CD4-positive, alpha-beta T cell treated with Interleukin-15 for 4 hours (primary cell): ENCODE results near the gene ZYG11A.
A peak's percentile ranks its signal among the peaks of the same experiment; 100 is the strongest.
"Not testable (repeated sequence)": the region's sequence is repeated elsewhere in the genome, so short reads cannot be mapped to it uniquely, and the experiment has no call there.

Source experiments
- DNase-seq: peaks from one replicate; pipeline ENCODE4 v3.0.0-alpha.2; 2020; ENCODE audit warnings: low spot score

ZYG11A gene

DNA sequence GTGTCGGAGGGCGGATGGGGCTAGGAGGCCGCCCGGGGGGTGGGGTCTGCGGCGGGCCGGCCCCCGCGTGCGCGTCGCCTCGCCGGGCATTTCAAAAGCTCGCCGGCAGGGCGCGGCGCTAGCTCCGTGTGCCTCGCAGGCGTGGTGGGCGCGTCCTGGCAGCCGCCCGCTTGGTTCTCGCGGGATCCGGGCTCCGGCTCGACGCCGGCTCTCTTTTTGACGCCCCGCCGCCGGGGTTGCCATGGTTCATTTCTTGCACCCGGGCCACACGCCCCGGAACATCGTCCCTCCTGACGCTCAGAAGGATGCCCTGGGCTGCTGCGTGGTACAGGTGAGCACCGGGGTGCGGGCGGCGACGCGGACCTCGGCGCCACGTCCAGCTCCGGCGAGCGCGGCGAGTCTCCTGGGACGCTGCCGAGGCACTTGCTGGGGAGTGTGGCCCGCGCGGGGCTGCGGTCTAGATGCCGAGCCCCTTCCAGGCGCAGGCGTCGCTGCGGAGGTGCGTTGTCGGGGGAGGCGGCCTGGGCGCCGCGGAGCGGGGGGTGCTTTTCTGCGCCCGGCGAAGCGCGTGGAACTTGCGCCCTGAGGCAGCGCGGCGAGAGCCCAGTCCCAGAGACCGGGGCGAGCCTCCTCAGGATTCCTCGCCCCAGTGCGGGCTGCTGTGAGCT lies at the start of gene ZYG11A:
TSS of gene ZYG11A (plus strand) at position 118 of the 668 bp plus-strand sequence. CDS start at position 242, 124 bp downstream.
- peak; percentile 45 for DNase-seq

GRCh38 chr1:52793717-52794116 lies 48.8 kb upstream of the ZYG11A start:
- DNase-seq = not testable (repeated sequence)

DNA sequence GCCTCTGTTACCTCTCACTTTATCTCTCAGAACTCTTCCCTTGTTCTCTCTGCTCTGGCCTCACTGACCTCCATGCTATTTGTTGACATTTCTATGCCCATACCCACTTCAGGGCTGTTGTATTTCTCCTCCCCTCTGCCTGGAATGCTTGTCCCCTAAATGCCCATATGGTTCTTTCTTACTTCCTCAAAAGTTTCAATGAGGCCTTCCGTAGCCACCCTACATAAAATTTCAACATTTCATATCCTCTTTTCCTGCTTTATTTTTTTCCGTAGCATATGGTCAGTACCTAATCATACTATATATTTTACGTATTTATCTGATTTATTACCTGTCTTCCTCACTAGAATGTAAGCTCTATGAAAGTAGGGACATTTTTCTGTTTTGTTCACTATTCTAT lies 47.1 kb upstream of the ZYG11A start:
- no peak for DNase-seq

GRCh38 chr1:52798331-52798730 lies 44.2 kb upstream of the ZYG11A start:
- no peak for DNase-seq

GRCh38 chr1:52801011-52801410 lies 41.5 kb upstream of the ZYG11A start:
- no peak for DNase-seq

- not testable (repeated sequence) for DNase-seq
Measured at GRCh38 chr1:52804083-52804482, 38.5 kb upstream of the ZYG11A start.

- no peak for DNase-seq
Measured at GRCh38 chr1:52814465-52814864, 28.1 kb upstream of the ZYG11A start.

DNA sequence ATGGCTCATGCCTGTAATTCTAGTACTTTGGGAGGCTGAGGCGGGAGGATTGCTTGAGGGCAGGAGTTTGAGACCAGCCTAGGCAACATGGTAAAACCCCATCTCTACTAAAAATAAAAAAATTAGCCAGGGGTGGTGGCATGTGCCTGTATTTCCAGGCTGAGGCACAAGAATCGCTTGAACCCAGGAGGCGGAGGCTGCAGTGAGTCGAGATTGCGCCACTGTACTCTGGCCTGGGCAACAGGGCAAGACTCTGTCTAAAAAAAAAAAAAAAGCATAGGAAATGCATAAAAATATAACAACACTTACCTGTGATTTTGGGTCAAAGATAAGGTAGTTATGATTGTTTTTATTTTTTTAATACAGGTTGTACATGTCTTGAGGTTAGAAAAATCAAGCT lies 21.7 kb upstream of the ZYG11A start:
- not testable (repeated sequence) for DNase-seq

DNA sequence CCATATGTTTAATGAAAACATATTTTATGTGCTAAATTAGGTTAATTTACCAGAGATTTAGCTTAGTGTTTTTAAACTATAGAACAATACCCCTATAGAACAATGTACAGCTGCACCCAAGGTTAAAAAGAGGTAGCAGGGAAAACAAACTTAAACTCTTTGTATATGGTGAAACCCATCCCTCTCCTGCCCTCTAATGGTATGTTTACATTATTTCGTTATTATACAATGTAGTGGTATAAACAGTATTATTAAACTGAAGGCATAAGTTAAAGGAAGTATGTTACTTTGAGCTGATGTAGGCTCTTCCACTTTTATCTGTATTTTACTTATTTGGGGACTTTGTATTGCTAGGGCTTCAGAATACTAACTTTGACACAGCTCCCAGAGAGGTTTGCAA lies 16.7 kb upstream of the ZYG11A start:
- no peak for DNase-seq

DNA sequence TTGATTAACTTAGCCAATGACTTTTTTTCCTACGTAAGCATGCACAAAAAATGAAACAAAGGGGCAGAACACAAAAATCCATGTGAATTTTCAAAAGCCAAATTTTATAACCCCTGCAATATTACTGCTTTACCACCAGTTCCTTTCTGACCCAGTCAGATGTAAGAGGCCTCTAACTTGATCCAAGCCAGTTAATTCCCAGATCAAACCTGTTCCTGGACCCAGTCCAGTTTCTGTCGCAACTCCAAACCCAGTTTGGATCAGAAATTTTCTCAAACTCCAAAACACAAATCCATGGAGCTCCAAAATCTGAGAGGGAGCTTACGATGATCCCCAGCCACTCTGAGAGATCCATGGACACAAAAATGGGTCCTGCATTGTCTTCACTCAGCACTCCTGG lies 7.8 kb upstream of the ZYG11A start:
- no peak for DNase-seq

GRCh38 chr1:52836035-52836434 lies 6.5 kb upstream of the ZYG11A start:
- no peak for DNase-seq

DNA sequence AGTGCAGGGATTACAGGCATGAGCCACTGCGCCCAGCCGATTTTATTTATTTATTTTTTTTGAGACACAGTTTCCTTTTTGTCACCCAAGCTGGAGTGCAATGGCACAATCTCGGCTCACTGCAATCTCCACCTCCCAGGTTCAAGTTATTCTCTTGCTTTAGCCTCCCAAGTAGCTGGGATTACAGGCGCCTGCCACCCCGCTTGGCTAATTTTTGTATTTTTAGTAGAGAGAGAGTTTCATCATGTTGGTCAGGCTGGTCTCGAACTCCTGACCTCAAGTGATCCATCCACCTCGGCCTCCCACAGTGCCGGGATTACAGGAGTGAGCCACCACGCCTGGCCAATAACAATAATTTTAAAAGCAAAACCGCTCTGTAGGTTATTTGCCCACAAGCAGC lies 3.4 kb upstream of the ZYG11A start:
- DNase-seq = not testable (repeated sequence)

DNA sequence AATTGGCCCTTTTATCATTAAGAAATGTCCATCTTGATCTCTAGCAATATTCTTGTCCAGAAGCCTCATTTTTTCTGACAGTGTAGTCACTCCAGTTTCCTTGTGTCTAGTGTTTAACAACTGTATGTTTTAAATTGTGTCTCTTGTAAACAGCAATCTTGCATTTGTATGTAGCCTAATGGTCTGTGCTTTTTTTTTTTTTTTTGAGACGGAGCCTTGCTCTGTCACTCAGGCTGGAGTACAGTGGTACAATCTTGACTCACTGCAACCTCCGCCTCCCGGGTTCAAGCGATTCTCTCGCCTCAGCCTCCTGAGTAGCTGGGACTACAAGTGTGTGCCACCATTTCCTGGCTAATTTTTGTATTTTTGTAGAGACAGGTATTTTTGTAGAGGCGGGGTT lies 2.6 kb downstream of the ZYG11A start:
- DNase-seq = not testable (repeated sequence)

DNA sequence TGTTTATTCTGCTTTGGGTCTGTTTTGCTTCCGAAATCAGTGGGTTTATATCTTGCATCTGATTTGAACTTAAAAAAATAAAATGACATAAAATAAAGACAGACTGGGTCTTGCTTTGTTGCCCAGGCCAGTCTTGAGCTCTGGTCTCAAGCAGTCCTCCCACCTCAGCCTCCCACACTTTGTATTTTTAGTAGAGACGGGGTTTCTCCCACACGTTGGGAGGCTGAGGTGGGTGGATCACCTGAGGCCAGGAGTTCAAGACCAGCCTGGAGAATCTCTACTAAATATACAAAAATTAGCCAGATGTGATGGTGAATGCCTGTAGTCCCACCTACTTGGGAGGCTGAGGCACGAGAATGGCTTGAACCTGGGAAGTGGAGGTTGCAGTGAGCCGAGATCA lies 5.9 kb downstream of the ZYG11A start:
- DNase-seq = no peak

GRCh38 chr1:52850951-52851350 lies 8.4 kb downstream of the ZYG11A start:
- no peak for DNase-seq

GRCh38 chr1:52852854-52853253 lies 10.3 kb downstream of the ZYG11A start:
- DNase-seq = no peak

DNA sequence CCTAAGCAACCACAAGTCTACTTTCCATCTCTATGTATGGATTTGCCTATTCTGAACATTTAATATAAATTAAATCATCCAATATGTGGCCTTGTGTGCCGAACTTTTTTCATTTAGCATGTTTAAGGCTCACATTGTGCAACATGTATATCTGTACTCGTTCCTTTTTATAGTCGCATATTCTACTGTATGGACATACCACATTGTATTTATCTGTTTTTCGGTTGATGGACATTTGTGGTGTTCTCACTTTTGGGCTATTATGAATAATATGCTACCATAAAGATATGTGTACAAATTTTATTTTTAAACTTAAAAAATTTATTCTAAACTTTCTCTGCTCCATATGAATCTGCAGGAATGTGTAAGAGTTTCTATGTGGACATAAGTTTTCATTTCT lies 13.0 kb downstream of the ZYG11A start:
- no peak for DNase-seq

GRCh38 chr1:52856026-52856425 lies 13.5 kb downstream of the ZYG11A start:
- no peak for DNase-seq

DNA sequence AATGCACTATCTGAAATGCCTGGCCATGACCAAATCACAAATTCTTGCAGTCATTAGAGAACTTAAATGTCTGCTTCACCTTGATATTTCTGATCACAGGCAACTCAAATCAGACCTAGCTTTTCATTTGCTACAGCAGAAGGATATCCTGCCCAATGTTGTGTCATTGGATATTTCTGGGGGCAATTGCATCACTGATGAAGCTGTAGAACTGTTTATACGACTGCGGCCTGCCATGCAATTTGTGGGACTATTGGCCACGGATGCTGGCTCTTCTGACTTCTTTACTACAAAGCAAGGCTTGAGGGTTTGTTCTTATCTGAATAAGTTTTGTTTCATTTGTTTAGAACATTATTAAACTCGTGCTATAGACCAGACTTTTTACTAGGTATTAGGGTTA lies 14.9 kb downstream of the ZYG11A start:
- DNase-seq = no peak

DNA sequence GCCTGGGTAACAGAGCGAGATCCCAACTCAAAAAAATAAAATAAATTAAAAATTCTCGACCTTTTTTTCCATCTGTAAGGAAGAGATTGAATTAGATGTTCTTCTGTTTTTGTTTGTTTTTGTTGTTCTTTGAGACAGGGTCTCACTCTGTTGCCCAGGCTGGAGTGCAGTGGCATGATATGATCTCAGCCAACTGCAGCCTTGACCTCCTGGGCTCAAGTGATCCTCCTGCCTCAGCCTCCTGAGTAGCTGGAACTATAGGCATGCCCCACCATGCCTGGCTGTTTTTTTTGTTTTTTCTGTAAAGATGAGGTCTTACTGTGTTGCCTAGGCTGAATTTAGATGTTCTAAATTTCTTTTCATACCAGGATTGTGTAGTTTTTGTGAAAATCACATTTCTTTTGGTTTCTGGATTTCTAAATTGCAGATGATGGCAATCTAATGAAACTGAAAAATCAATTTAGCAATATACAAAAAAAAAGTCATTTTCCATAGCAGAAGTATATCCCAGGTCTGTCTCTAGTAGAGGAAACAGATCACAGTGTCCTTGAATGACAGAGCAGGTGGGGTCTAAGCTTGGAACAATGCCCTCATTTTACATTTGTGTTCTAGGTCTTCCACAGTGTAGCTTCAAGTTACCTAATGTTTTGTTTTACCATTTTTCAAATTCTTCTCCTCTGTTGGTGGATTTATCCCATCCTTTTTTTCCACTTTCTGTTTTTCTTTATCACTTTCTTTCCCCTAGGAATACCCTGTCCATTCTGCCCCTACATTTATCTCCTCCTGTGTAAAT lies 20.3 kb downstream of the ZYG11A start:
- no peak for DNase-seq

GRCh38 chr1:52867087-52867863 lies 24.7 kb downstream of the ZYG11A start:
- DNase-seq = no peak

DNA sequence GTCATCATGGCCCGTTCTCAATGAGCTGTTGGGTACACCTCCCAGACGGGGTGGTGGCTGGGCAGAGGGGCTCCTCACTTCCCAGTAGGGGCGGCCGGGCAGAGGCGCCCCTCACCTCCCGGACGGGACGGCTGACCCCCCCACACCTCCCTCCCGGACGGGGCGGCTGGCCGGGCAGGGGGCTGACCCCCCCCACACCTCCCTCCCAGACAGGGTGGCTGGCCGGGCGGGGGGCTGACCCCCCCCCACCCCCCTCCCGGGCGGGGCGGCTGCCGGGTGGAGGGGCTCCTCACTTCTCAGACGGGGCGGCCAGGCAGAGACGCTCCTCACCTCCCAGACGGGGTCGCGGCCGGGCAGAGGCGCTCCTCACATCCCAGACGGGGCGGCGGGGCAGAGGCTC lies 27.2 kb downstream of the ZYG11A start:
- not testable (repeated sequence) for DNase-seq

- DNase-seq = no peak
Measured at GRCh38 chr1:52876843-52877242, 34.3 kb downstream of the ZYG11A start.
